ENCODE data around the gene DOCK11. TPM values are rescaled to one million over a fixed set of nuclear protein-coding genes. Genes with fewer than 3 reads are reported as not detected.
A peak's percentile ranks its signal among the peaks of the same experiment; 100 is the strongest.
"Not testable (repeated sequence)": the region's sequence is repeated elsewhere in the genome, so short reads cannot be mapped to it uniquely, and the experiment has no call there.

Gene DOCK11
- total and polyA plus RNA-seq, 2 experiments from 2014 or later = 11.2 to 12.5 TPM

- no peaks in the 10 kb centered on the region for H3K9me3 ChIP-seq (ENCODE audit: low read depth)
- H3K4me3 ChIP-seq = no peak overlapping the region
- no peaks in the 10 kb centered on the region for H3K36me3 ChIP-seq
- H3K4me1 ChIP-seq (ENCODE audit: low read depth) = no peaks in the 10 kb centered on the region
- no peak overlapping the region for H3K27ac ChIP-seq
- no peaks in the 10 kb centered on the region for H3K27me3 ChIP-seq
- DNase-seq (ENCODE audit: low read depth in 1 of 2, low spot score in 1 of 2) = peak in 1 of 2 donors; percentile 7
- no peak for TF ChIP-seq CTCF (IDR thresholded peaks at IDR 0.05; ENCODE audit: low read depth, low read length)
Measured at GRCh38 chrX:118468122-118468521, 27.5 kb upstream of the DOCK11 start.

- DNase-seq (ENCODE audit: low read depth in 1 of 2, low spot score in 1 of 2); H3K27ac ChIP-seq; H3K36me3 ChIP-seq; H3K9me3 ChIP-seq (ENCODE audit: low read depth); H3K27me3 ChIP-seq; H3K4me3 ChIP-seq; H3K4me1 ChIP-seq (ENCODE audit: low read depth): not testable (repeated sequence)
Measured at GRCh38 chrX:118470721-118471347, 24.8 kb upstream of the DOCK11 start.

GRCh38 chrX:118474586-118474985 is 21.0 kb upstream of the DOCK11 start:
- no peaks in the 10 kb centered on the region for H3K36me3 ChIP-seq
- H3K4me1 ChIP-seq (ENCODE audit: low read depth) = no peaks in the 10 kb centered on the region
- no peak for TF ChIP-seq CTCF (IDR thresholded peaks at IDR 0.05; ENCODE audit: low read depth, low read length)
- H3K27me3 ChIP-seq = no peaks in the 10 kb centered on the region
- peak in 1 of 2 donors; percentile 45 for DNase-seq (ENCODE audit: low read depth in 1 of 2, low spot score in 1 of 2)
- H3K9me3 ChIP-seq (ENCODE audit: low read depth) = no peaks in the 10 kb centered on the region
- H3K27ac ChIP-seq = no peak overlapping the region
- no peak overlapping the region for H3K4me3 ChIP-seq

GRCh38 chrX:118475903-118476302 is 19.7 kb upstream of the DOCK11 start:
- Histone ChIP-seq H3K36me3 (no peaks in the 10 kb centered on the region), H3K4me3 (no peak overlapping the region), H3K9me3 (ENCODE audit: low read depth) (no peaks in the 10 kb centered on the region), H3K27ac (no peak overlapping the region), H3K27me3 (no peaks in the 10 kb centered on the region), H3K4me1 (ENCODE audit: low read depth) (no peaks in the 10 kb centered on the region)
- no peak for TF ChIP-seq CTCF (IDR thresholded peaks at IDR 0.05; ENCODE audit: low read depth, low read length)
- DNase-seq (ENCODE audit: low read depth in 1 of 2, low spot score in 1 of 2) = no peak

GRCh38 chrX:118480172-118480571 is 15.4 kb upstream of the DOCK11 start:
- Histone ChIP-seq H3K4me1 (ENCODE audit: low read depth) (no peaks in the 10 kb centered on the region), H3K27me3 (no peaks in the 10 kb centered on the region), H3K27ac (no peak overlapping the region), H3K9me3 (ENCODE audit: low read depth) (no peaks in the 10 kb centered on the region), H3K36me3 (no peaks in the 10 kb centered on the region), H3K4me3 (no peak overlapping the region)
- DNase-seq (ENCODE audit: low read depth in 1 of 2, low spot score in 1 of 2) = no peak
- TF ChIP-seq CTCF (IDR thresholded peaks at IDR 0.05; ENCODE audit: low read depth, low read length) = no peak

- H3K4me1 ChIP-seq (ENCODE audit: low read depth); H3K9me3 ChIP-seq (ENCODE audit: low read depth); H3K36me3 ChIP-seq; H3K4me3 ChIP-seq; DNase-seq (ENCODE audit: low read depth in 1 of 2, low spot score in 1 of 2); H3K27ac ChIP-seq; H3K27me3 ChIP-seq: not testable (repeated sequence)
Measured at GRCh38 chrX:118482384-118482783, 13.2 kb upstream of the DOCK11 start.

Measured in cardiac muscle cell (in vitro differentiated cells and primary cell).